Measurements from ENCODE around the gene NRROS. TPM values are rescaled to one million over a fixed set of nuclear protein-coding genes. Genes with fewer than 3 reads are reported as not detected.

Gene NRROS
- total and polyA plus RNA-seq, 2 of the 4 experiments (the other 2 are of a cell fraction): 0.10 TPM; not detected in 1

GRCh38 chr3:196684548-196685407 lies 45.3 kb downstream of the NRROS start (continued):
- TF ChIP-seq MAZ (IDR thresholded peaks at IDR 0.05; ENCODE audit: borderline replicate concordance, low read depth, low read length): no peak
- TF ChIP-seq POLR2A (IDR thresholded peaks at IDR 0.05; ENCODE audit: low read depth, low read length): no peak
- TF ChIP-seq RCOR1 (IDR thresholded peaks at IDR 0.05; ENCODE audit: insufficient replicate concordance, low read length): no peak

DNA sequence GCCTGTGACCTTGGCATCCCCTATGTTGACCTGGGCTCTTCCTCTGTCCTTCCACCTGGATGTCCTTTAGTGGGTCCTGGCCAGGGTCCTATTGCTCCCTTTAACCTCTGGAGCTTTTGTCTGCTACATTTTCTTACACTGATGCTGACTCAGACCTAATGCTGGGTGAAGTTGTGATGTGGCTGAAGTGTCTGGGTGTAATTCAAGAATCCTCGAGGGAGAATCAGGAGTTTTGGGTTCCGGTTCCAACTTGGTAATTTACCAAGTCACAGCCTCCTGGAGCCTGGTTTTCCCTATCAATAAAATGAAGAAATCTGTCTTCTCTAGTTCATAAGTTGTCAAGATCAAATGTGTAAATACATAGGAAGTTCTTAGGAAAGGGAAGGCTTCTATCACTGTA lies 46.9 kb downstream of the NRROS start:
- Histone ChIP-seq H3K9me1 (ENCODE audit: insufficient read depth, low read length) (no peaks in the 10 kb centered on the region; the same call in 1 of the 2 replicates), H4K91ac (ENCODE audit: insufficient read depth, low read depth, low read length) (no peak overlapping the region), H3K4me2 (ENCODE audit: low read depth, low read length) (no peak overlapping the region), H3K4me3 (ENCODE audit: insufficient read depth, low read depth, low read length) (no peak overlapping the region), H2BK20ac (ENCODE audit: low read depth, low read length) (no peak overlapping the region), H3K56ac (ENCODE audit: extremely low read depth, insufficient read depth, low read length) (no peak overlapping the region), H2AK9ac (replicated peaks; ENCODE audit: low read depth, low read length, poor library complexity) (no peak overlapping the region), H3K14ac (replicated peaks; ENCODE audit: low read depth, low read length) (no peak overlapping the region), H2AFZ (replicated peaks; ENCODE audit: low read length, poor library complexity) (no peak overlapping the region), H3K9me3 (ENCODE audit: control insufficient read depth, insufficient read depth, low read length) (no peaks in the 10 kb centered on the region), H3K79me1 (ENCODE audit: low read depth in 1 of 2, low read length in 2 of 2) (no peaks in the 10 kb centered on the region), H4K5ac (ENCODE audit: low read depth, low read length) (no peak overlapping the region), H2BK5ac (ENCODE audit: low read depth, low read length, poor library complexity, severe bottlenecking) (no peak overlapping the region), H2BK120ac (ENCODE audit: low read depth, low read length) (no peak overlapping the region), H2BK15ac (ENCODE audit: low read depth, low read length) (no peak overlapping the region), H3K18ac (ENCODE audit: low read depth, low read length) (no peak overlapping the region), H3K27ac (ENCODE audit: insufficient read depth, low read length) (no peak overlapping the region), H3K27me3 (ENCODE audit: control insufficient read depth, insufficient read depth, low read length) (peaks cover 7% of the 10 kb centered on the region), H3K4ac (ENCODE audit: low read depth, low read length) (no peak overlapping the region), H2AK5ac (ENCODE audit: low read depth, low read length) (no peak overlapping the region), H3K4me1 (ENCODE audit: control insufficient read depth, insufficient read depth, low read length) (peaks cover 4% of the 10 kb centered on the region; the same call in 1 of the 2 replicates), H3K23ac (ENCODE audit: low read depth, low read length) (no peak overlapping the region), H3K36me3 (ENCODE audit: control insufficient read depth, insufficient read depth, low read length) (no peaks in the 10 kb centered on the region), H3K9ac (ENCODE audit: low read depth, low read length) (no peak overlapping the region), H4K20me1 (ENCODE audit: insufficient read depth, low read length) (no peaks in the 10 kb centered on the region), H4K8ac (ENCODE audit: low read depth in 2 of 2, low read length in 2 of 2) (no peak overlapping the region)
- dilution Hi-C loops (cut with HindIII; ENCODE audit: low sequenced_read_pairs, unreplicated experiment) (no loop called here), intact Hi-C loops (cut with micrococcal nuclease) (loop anchor here (10.0 kb wide), 1 partner anchor 432 kb away; no protein-coding TSS in a partner anchor), in situ Hi-C loops (cut with MboI; ENCODE audit: low sequenced_read_pairs) (loop anchor here (5.0 kb wide), 1 partner anchor 79 kb away; no protein-coding TSS in a partner anchor)
- no peak for ATAC-seq (ENCODE audit: low read depth)
- no TSS peak for BruUV-seq (replicated peaks)
- CTCF ChIA-PET: interaction anchor here (1.2 kb wide), 1 partner anchor 77 kb away, joined by 5 read pairs; no protein-coding TSS in a partner anchor
- POLR2A ChIA-PET (ENCODE audit: unreplicated experiment): no interaction called here
- WGBS, 2 experiments (ENCODE audit: extremely low coverage in 2 of 2, insufficient read length in 1 of 2): no CpG with 5 or more reads among the region's 2 CpGs
- DNase-seq: no peak
- TF ChIP-seq USF2 (IDR thresholded peaks at IDR 0.05; ENCODE audit: low read depth, low read length) (no peak), POLR2A (IDR thresholded peaks at IDR 0.05; ENCODE audit: low read depth, low read length) (no peak), CHD1 (IDR thresholded peaks at IDR 0.05; ENCODE audit: low read depth, low read length) (no peak), FOS (IDR thresholded peaks at IDR 0.05; ENCODE audit: low read depth, low read length) (no peak), MAZ (IDR thresholded peaks at IDR 0.05; ENCODE audit: borderline replicate concordance, low read depth, low read length) (no peak), RCOR1 (IDR thresholded peaks at IDR 0.05; ENCODE audit: insufficient replicate concordance, low read length) (no peak), BHLHE40 (IDR thresholded peaks at IDR 0.05; ENCODE audit: low read depth, low read length) (no peak), NFE2L2 (IDR thresholded peaks at IDR 0.05; ENCODE audit: low read depth, low read length) (no peak), SMC3 (IDR thresholded peaks at IDR 0.05; ENCODE audit: low read depth, low read length) (no peak)
- TF ChIP-seq, protein P1, sequence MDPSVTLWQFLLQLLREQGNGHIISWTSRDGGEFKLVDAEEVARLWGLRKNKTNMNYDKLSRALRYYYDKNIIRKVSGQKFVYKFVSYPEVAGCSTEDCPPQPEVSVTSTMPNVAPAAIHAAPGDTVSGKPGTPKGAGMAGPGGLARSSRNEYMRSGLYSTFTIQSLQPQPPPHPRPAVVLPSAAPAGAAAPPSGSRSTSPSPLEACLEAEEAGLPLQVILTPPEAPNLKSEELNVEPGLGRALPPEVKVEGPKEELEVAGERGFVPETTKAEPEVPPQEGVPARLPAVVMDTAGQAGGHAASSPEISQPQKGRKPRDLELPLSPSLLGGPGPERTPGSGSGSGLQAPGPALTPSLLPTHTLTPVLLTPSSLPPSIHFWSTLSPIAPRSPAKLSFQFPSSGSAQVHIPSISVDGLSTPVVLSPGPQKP (IDR thresholded peaks at IDR 0.05; ENCODE audit: borderline replicate concordance, low read depth, low read length): no peak
- TF ChIP-seq, protein P2, sequence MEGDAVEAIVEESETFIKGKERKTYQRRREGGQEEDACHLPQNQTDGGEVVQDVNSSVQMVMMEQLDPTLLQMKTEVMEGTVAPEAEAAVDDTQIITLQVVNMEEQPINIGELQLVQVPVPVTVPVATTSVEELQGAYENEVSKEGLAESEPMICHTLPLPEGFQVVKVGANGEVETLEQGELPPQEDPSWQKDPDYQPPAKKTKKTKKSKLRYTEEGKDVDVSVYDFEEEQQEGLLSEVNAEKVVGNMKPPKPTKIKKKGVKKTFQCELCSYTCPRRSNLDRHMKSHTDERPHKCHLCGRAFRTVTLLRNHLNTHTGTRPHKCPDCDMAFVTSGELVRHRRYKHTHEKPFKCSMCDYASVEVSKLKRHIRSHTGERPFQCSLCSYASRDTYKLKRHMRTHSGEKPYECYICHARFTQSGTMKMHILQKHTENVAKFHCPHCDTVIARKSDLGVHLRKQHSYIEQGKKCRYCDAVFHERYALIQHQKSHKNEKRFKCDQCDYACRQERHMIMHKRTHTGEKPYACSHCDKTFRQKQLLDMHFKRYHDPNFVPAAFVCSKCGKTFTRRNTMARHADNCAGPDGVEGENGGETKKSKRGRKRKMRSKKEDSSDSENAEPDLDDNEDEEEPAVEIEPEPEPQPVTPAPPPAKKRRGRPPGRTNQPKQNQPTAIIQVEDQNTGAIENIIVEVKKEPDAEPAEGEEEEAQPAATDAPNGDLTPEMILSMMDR (conservative IDR thresholded peaks at IDR 0.05; ENCODE audit: low read depth, low read length): no peak

All from IMR-90 (cell line).